Liver (tissue), 9 donors: ENCODE results near the gene FOXO1. TPM values are rescaled to one million over a fixed set of nuclear protein-coding genes. Genes with fewer than 3 reads are reported as not detected.

Source experiments
- DNase-seq: peaks from one replicate; pipeline ENCODE4 v3.0.0-alpha.2; 2017; ENCODE audit warnings: low spot score
- H3K27ac ChIP-seq, 2 donors: one replicate each; pipeline ENCODE4 v1.7.0; 2013; ENCODE audit warnings: inconsistent platforms in 2 of 2, low read length in 2 of 2, control low read depth in 1 of 2, low read depth in 1 of 2, mild to moderate bottlenecking in 1 of 2
- H3K27me3 ChIP-seq, 4 donors: one replicate each; pipeline versions ENCODE4 v1.6.1 to v1.7.0; 2013; ENCODE audit warnings: low read length in 3 of 4, inconsistent platforms in 1 of 4, mild to moderate bottlenecking in 1 of 4, moderate library complexity in 1 of 4; ENCODE audit not compliant: control insufficient read depth in 4 of 4, insufficient read depth in 4 of 4
- H3K36me3 ChIP-seq, 4 donors: one replicate each; pipeline versions ENCODE4 v1.6.1 to v1.7.0; 2013; ENCODE audit warnings: low read length in 3 of 4, mild to moderate bottlenecking in 3 of 4, low read depth in 1 of 4, moderate library complexity in 1 of 4; ENCODE audit not compliant: control insufficient read depth in 4 of 4, insufficient read depth in 3 of 4
- H3K4me1 ChIP-seq, 4 donors: one replicate each; pipeline versions ENCODE4 v1.6.1 to v1.7.0; 2013; ENCODE audit warnings: low read length in 3 of 4, mild to moderate bottlenecking in 3 of 4, moderate library complexity in 1 of 4; ENCODE audit not compliant: control insufficient read depth in 4 of 4, insufficient read depth in 4 of 4
- H3K4me3 ChIP-seq, 3 donors: one replicate each; pipeline versions ENCODE4 v1.6.1 to v1.7.0; 2013; ENCODE audit warnings: low read length in 3 of 3, control low read depth in 1 of 3, low read depth in 1 of 3, mild to moderate bottlenecking in 1 of 3
- H3K9ac ChIP-seq, 2 donors: one replicate each; pipeline ENCODE4 v1.7.0; 2013; ENCODE audit warnings: low read length in 2 of 2, mild to moderate bottlenecking in 2 of 2, moderate library complexity in 2 of 2, control low read depth in 1 of 2, low read depth in 1 of 2
- H3K9me3 ChIP-seq, 4 donors: one replicate each; pipeline versions ENCODE4 v1.6.1 to v1.7.0; 2013; ENCODE audit warnings: low read length in 3 of 4; ENCODE audit not compliant: control insufficient read depth in 4 of 4
- ATF3 ChIP-seq: IDR thresholded peaks from 2 replicates; pipeline ENCODE4 v1.6.1; 2016; ENCODE audit warnings: antibody characterized with exemption
- CTCF ChIP-seq: fragments of 150-350 bp; IDR thresholded peaks from 2 replicates; pipeline ENCODE4 v1.5.1; 2017; ENCODE audit warnings: improper control_type of control experiment, low read depth, low read length; ENCODE audit not compliant: missing input control
- EGR1 ChIP-seq, 2 donors: IDR thresholded peaks; 2 replicates each; pipeline ENCODE4 v1.6.1; 2016 to 2018; ENCODE audit warnings: antibody characterized with exemption in 2 of 2, low read depth in 2 of 2
- FOXA1 ChIP-seq: IDR thresholded peaks from 2 replicates; pipeline ENCODE4 v1.6.1; 2016; ENCODE audit warnings: antibody characterized with exemption
- FOXA2 ChIP-seq: IDR thresholded peaks from 2 replicates; pipeline ENCODE4 v1.6.1; 2016; ENCODE audit warnings: antibody characterized with exemption
- GABPA ChIP-seq, 2 donors: IDR thresholded peaks in 1 of 2; conservative IDR thresholded peaks in 1 of 2; 2 replicates each; pipeline ENCODE4 v1.6.1; 2016; ENCODE audit warnings: antibody characterized with exemption in 2 of 2, mild to moderate bottlenecking in 1 of 2, moderate library complexity in 1 of 2
- HNF4A ChIP-seq, 2 donors: conservative IDR thresholded peaks; 2 replicates each; pipeline ENCODE4 v1.6.1; 2016; ENCODE audit warnings: antibody characterized with exemption in 2 of 2, mild to moderate bottlenecking in 2 of 2
- HNF4G ChIP-seq: IDR thresholded peaks from 2 replicates; pipeline ENCODE4 v1.6.1; 2016; ENCODE audit warnings: antibody characterized with exemption
- JUND ChIP-seq, 2 donors: IDR thresholded peaks; 2 replicates each; pipeline ENCODE4 v1.6.1; 2016; ENCODE audit warnings: antibody characterized with exemption in 2 of 2
- MAX ChIP-seq: IDR thresholded peaks from 2 replicates; pipeline ENCODE4 v1.6.1; 2016; ENCODE audit warnings: antibody characterized with exemption
- NR2F2 ChIP-seq: IDR thresholded peaks from 2 replicates; pipeline ENCODE4 v1.6.1; 2016; ENCODE audit warnings: antibody characterized with exemption
- RAD21 ChIP-seq, 2 donors: IDR thresholded peaks; 2 replicates each; pipeline ENCODE4 v1.6.1; 2016; ENCODE audit warnings: antibody characterized with exemption in 2 of 2, mild to moderate bottlenecking in 2 of 2
- REST ChIP-seq: IDR thresholded peaks from 2 replicates; pipeline ENCODE4 v1.6.1; 2016; ENCODE audit warnings: antibody characterized with exemption, mild to moderate bottlenecking
- RXRA ChIP-seq, 2 donors: IDR thresholded peaks; 2 replicates each; pipeline ENCODE4 v1.6.1; 2017 to 2018; ENCODE audit warnings: antibody characterized with exemption in 2 of 2, mild to moderate bottlenecking in 1 of 2
- SP1 ChIP-seq: IDR thresholded peaks from 2 replicates; pipeline ENCODE4 v1.6.1; 2018; ENCODE audit warnings: antibody characterized with exemption, mild to moderate bottlenecking
- TAF1 ChIP-seq: conservative IDR thresholded peaks from 2 replicates; pipeline ENCODE4 v1.6.1; 2016; ENCODE audit warnings: antibody characterized with exemption, mild to moderate bottlenecking
- YY1 ChIP-seq: IDR thresholded peaks from 2 replicates; pipeline ENCODE4 v1.6.1; 2016; ENCODE audit warnings: antibody characterized with exemption, mild to moderate bottlenecking
- ZBTB33 ChIP-seq: IDR thresholded peaks from 2 replicates; pipeline ENCODE4 v1.6.1; 2016; ENCODE audit warnings: antibody characterized with exemption
- WGBS: extraction: QIAGEN DNeasy Blood & Tissue Kit; methylation state at CpG from one replicate; pipeline ENCODE4 v1.1.7; 2013; 5-methylcytosine and 5-hydroxymethylcytosine counted together
- polyA plus RNA-seq, 2 donors: library from polyadenylated mRNA; stranded (reverse) in 1 of 2; unstranded in 1 of 2; fragments of 200-250 nt in 1 of 2; fragments of >200 nt in 1 of 2; fragmentation: Nextera tagmentation in 1 of 2; extraction: Ambion mirVana in 1 of 2; gene quantifications; one replicate each; pipeline versions ENCODE4 v1.2.1 to v1.2.3, GENCODE V29; 2013 to 2015
- total RNA-seq, 2 donors: library from RNA; depleted of rRNA; stranded (reverse); fragments of >200 nt; gene quantifications; one replicate each; pipeline ENCODE4 v1.2.3, GENCODE V29; 2014
- donor health status: healthy.
- donor health status: healthy.
- donor health status: healthy.
- donor health status: healthy.
- donor health status: healthy.

Gene FOXO1
- total and polyA plus RNA-seq, 4 donors: 5.4 to 23.6 (median 8.6) TPM

GRCh38 chr13:40648040-40648439 lies 18.4 kb downstream of the FOXO1 start (continued):
- TF ChIP-seq ZBTB33: no peak

- Histone ChIP-seq H3K36me3 (no peaks in the 10 kb centered on the region), H3K4me3 (no peak overlapping the region), H3K9me3 (no peaks in the 10 kb centered on the region), H3K27ac (no peak overlapping the region), H3K4me1 (peaks cover 2 to 28% (median 16%) of the 10 kb centered on the region in 4 donors), H3K27me3 (no peaks in the 10 kb centered on the region), H3K9ac (no peak overlapping the region)
- DNase-seq: no peak
- WGBS: 80% methylated on average over 3 of the region's 3 CpGs
- TF ChIP-seq CTCF: no peak
- no peak for TF ChIP-seq YY1
- no peak for TF ChIP-seq NR2F2
- TF ChIP-seq FOXA2: no peak
- TF ChIP-seq JUND (IDR thresholded peaks at IDR 0.05): no peak
- TF ChIP-seq HNF4A (conservative IDR thresholded peaks at IDR 0.05): no peak
- no peak for TF ChIP-seq MAX
- no peak for TF ChIP-seq FOXA1
- TF ChIP-seq ATF3: no peak
- TF ChIP-seq REST: no peak
- TF ChIP-seq RXRA (IDR thresholded peaks at IDR 0.05): no peak
- TF ChIP-seq RAD21 (IDR thresholded peaks at IDR 0.05): no peak
- no peak for TF ChIP-seq EGR1 (IDR thresholded peaks at IDR 0.05; ENCODE audit: low read depth in 2 of 2)
- no peak for TF ChIP-seq TAF1
- TF ChIP-seq HNF4G: no peak
- no peak for TF ChIP-seq SP1
- no peak for TF ChIP-seq GABPA (IDR thresholded peaks at IDR 0.05 in 1 of 2, conservative IDR thresholded peaks at IDR 0.05 in 1 of 2)
- TF ChIP-seq ZBTB33: no peak
These were observed 21.4 kb downstream of the FOXO1 start for GRCh38 chr13:40644838-40645604.
